Right lobe of liver (tissue), 4 donors: Measurements from ENCODE around the gene CELF4.

Experiments used
- CTCF ChIP-seq, 4 donors: fragments of 200-600 bp in 3 of 4; fragments of 450-650 bp in 1 of 4; IDR thresholded peaks; one replicate each; pipeline versions ENCODE4 v1.5.1 to v1.8.0; 2016 to 2022; ENCODE audit warnings: antibody characterized with exemption in 4 of 4, mild to moderate bottlenecking in 2 of 4
- POLR2A ChIP-seq: fragments of 450-650 bp; IDR thresholded peaks from one replicate; pipeline ENCODE4 v1.6.1; 2017; ENCODE audit warnings: antibody characterized with exemption, mild to moderate bottlenecking
- donor health status: DM: no; HTN: no; CAD: no.
- donor health status: DM: no; HTN: no; CAD: no.
- donor health status: DM: no; HTN: yes; CAD: no.

GRCh38 chr18:37577051-37577611 is 11.5 kb upstream of the CELF4 start:
- TF ChIP-seq CTCF (IDR thresholded peaks at IDR 0.05) (no peak), POLR2A (no peak)
